HepG2 (cell line): ENCODE data around the gene PPIL6.

ENCODE experiments used
- BCL6 ChIP-seq: IDR thresholded peaks from 2 replicates; pipeline ENCODE4 v1.6.1; 2016; ENCODE audit warnings: missing genetic modification reagents, missing compliant biosample characterization
- CAMTA2 ChIP-seq: sonication (generic); formaldehyde crosslinking; IDR thresholded peaks from 2 replicates; pipeline ENCODE4 v1.4.0; 2020; ENCODE audit warnings: mild to moderate bottlenecking, missing genetic modification reagents, borderline replicate concordance
- CTCF ChIP-seq: sonication (generic); formaldehyde crosslinking; IDR thresholded peaks from 2 replicates; pipeline ENCODE4 v1.5.0; 2020; ENCODE audit warnings: mild to moderate bottlenecking, missing genetic modification reagents, moderate library complexity
- GABPA ChIP-seq, 2 experiments: IDR thresholded peaks; 2 replicates each; pipeline ENCODE4 v1.6.1; 2011 to 2016; ENCODE audit warnings: low read depth in 2 of 2, low read length in 1 of 2, missing biosample characterization in 1 of 2, missing genetic modification characterization in 1 of 2
- GATAD2A ChIP-seq: IDR thresholded peaks from 2 replicates; pipeline ENCODE4 v1.6.1; 2016
- GTF2F1 ChIP-seq: fragments of 150-350 bp; IDR thresholded peaks from 2 replicates; pipeline ENCODE4 v1.6.1; 2014; ENCODE audit warnings: low read length

GRCh38 chr6:109373762-109374161, 66.7 kb downstream of the PPIL6 start:
- TF ChIP-seq CTCF (CRISPR knock-in tag) (no peak), GTF2F1 (no peak), GATAD2A (CRISPR knock-in tag) (no peak), BCL6 (no peak), CAMTA2 (CRISPR knock-in tag) (no peak), GABPA (IDR thresholded peaks at IDR 0.05; ENCODE audit: low read depth, low read length) (no peak), GABPA (CRISPR knock-in tag; IDR thresholded peaks at IDR 0.05; ENCODE audit: low read depth) (no peak)
